Activated CD8-positive, alpha-beta memory T cell treated with anti-CD3 and anti-CD28 coated beads for 48 hours (primary cell): ENCODE data around the gene TRPM5.

Experiments
- DNase-seq, 3 experiments: peaks; one replicate each; pipeline ENCODE4 v3.0.0-alpha.2; 2020; ENCODE audit warnings: low read depth in 2 of 3, low spot score in 2 of 3

Gene TRPM5

DNA sequence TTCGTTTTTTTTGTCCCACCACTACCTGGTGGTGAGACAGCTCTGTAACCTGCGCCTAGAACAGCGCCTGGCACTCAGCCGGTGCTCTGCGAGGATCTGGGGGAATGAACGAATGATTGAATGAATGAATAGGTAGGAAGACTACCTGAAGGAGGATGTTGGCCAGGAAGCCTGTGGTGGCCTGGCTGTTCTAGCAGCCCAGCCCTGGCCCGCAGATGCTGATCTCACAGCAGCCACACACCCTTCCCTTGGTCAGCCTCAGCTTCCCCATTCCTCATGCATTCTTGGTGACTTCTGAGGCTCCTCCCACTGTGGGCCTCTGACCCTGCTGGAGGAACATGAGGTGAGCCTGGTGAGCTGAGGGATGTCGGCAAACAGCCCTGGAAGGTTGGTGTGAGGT lies 3.7 kb downstream of the TRPM5 start:
- DNase-seq = no peak

DNA sequence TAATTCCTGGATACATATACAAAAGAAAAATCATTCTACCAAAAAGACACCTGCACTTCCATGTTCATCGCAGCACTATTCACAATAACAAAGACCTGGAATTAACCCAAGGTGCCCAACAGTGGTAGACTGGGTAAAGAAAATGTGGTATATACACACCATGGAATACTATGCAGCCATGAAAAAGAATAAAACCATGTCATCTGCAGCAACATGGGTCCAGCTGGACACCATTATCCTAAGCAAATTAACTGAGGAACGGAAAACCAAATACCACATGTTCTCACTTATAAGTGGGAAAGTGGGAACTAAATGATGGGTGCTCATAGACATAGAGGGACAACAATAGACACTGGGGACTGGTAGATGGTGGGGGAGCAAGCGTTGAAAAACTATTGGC lies 4.5 kb downstream of the TRPM5 start:
- no peak for DNase-seq

DNA sequence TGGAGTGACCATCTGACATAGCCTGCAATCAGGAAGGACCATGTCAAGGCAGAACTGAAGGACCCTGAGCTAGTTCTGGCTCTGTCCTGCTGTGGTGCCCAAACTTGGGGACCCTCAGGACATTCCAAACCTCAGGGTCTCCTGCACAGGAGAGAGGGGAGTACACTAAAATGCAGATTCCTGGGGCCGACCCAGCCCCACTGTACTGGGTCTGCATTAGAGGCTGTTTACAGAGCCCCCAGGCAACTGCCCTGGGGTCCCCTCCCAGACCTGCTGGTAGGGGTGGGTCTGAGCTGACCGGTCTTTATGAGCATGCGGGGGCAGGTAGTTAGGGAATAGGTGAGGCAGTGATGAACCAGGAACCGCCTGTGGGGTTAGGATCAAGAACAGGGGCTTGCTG lies 6.8 kb downstream of the TRPM5 start:
- DNase-seq = no peak

DNA sequence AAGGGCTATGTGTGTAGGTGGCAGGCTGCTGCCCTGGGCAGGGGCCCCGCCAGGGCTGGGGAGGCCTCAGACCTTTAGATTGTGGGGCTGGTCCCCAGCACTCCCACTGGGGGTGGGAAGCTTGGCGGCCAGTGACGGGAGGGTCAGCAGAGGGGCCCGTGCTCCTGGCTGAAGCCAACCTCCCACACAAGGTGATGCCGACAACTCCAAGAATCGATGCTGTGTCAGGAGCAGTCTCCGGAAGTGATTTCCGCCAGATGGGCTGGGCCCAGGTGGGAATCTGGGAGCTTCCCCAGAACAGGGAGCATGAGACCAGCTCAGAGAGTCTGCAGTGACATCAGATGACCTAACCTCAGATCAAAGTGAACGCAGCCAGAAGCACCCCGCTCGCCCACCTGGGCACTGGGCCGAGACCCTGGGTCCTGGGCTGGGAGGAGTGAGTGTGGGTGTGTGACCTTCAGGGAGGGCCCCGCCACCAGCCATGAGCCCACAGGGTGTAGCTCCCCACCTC lies 7.7 kb downstream of the TRPM5 start:
- DNase-seq = no peak

DNA sequence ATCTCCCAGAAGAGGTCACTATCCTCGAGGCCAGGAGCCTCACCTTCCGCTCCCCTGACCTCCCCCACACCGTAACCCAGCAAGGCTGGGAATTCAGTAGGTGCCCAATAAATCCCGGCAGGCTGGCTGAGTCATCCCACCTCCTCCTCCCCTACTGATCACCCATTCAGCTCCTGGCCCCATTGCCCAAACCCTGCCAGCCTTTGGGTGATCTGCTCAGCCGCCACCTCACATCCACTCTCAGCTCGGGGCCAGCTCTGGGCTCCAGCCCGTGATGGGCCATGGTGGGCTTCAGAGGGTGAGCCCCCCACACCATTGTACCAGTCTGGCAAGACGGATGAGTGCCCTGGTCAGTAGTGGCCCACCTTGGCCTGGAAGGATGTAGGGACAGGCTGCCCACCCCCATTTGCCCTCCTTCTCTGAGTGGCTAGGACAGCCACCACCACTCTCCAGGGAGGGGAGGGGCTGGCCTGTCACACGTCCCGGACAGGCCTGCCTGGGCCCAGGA lies 8.2 kb downstream of the TRPM5 start:
- no peak for DNase-seq

DNA sequence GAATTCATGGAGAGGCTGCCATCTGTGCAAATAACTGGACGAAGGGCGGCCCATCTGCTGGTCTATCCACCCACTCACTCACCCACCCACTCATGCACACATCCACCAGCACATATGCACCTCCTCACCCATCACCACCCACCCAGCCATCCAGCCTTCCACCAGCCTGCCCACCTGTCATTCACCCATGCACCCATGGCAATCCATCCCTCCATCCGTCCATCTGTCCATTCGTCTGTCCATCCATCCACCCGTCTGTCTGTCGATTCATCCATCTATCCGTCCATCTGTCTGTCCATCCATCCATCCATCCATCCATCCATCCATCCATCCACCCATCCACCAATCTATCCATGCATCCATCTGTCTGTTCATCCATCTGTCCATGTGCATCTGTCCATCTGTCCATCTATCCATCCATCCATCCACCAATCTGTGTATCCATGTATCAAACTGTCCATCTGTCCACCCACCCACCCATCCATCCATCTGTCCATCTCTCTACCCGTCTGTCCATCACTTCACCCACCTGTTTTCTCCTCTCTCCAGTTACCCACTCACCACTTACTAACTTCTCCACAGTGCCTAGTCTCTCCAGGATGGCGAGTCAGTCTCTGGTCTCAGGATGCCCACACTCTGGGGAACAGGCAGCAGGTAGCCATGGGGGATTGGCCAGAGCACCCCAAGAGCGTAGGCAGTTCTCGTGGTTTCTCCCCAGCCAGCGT lies 8.9 kb downstream of the TRPM5 start:
- no peak for DNase-seq

DNA sequence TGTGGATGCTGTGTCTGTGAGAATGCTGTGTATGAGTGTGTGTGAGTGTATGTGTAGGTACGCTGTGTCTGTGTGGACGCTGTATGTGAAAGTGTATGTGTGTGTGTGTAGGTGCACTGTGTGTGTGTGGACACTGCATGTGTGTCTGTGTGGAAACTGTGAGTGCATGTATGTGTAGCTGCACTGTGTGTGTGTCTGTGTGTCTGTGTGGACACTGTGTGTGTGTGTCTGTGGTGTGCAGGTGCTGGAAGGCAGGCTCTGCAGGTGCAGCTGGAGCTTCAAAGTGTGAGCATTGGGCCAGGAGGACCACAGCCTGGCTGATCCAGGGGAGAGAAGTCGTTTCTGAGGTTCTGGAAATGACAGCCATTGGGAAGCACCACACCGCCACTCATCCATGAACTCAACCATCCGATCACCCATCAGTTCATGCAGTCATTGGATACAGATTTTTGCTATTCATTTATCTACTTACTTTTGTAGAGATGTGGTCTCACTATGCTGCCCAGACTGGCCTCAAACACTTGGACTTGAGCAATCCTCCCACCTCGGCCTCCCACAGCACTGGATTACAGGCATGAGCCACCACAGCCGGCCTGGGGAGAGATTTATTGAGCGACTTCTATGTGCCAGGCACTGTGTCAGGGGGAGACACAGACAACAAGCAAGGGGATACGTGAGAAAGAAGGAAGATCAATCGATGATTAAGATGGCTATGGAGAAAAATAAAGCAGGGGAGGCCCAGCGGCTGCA lies 9.6 kb downstream of the TRPM5 start:
- no peak for DNase-seq

DNA sequence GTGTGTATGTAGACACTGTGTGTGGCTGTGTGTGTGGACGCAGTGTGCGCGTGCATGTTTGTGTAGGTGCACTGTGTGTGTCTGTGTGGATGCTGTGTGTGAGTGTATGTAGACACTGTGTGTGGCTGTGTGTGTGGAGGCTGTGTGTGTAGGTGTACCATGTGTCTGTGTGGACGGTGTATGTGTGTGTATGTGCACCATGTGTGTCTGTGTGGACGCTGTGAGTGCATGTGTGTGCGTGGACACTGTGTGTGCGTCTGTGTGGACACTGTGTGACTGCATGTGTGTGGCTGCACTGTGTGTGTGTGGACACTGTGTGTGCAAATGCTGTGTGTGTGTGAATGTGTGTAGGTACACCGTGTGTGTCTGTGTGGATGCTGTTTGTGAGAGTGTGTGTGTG lies 10.3 kb downstream of the TRPM5 start:
- DNase-seq = no peak

DNA sequence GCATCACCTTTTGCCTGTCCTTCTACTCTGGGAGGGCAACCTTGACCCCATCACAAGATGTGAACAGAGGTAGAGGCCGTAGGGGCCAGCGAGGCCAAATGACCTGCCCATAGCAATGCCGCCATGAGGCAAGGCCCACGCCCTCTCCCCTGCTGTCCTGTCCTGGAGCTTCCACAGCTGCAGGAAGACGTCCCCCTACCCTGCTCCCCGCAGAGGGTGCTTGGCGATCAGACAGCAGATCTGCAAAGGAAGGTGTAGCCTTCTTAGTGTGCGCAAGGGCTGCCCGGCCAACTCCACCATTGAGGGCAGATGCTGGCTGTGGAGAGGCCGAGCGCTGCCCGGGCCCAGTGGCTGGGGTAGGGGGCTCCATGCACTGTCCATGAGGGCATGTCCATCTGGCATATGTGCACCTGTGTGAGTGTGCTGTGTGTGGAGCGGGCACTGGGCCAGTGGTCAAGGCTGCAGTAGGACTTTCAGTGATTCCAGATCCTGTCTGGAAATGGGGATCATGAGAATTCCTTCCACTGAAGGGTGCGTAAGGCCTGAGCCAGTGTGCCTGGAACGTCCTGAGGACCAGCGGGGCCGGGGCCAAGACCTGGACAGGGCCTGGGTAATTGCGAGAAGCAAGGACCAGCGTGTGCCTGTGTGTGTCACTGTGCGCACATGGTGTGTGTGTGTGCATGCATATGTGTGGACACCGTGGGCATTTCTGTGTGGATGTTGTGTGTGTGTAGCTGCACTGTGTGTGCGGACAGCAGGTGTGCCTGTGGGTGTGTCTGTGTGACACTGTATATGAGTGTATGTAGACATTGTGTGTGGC lies 11.0 kb downstream of the TRPM5 start:
- DNase-seq = no peak

DNA sequence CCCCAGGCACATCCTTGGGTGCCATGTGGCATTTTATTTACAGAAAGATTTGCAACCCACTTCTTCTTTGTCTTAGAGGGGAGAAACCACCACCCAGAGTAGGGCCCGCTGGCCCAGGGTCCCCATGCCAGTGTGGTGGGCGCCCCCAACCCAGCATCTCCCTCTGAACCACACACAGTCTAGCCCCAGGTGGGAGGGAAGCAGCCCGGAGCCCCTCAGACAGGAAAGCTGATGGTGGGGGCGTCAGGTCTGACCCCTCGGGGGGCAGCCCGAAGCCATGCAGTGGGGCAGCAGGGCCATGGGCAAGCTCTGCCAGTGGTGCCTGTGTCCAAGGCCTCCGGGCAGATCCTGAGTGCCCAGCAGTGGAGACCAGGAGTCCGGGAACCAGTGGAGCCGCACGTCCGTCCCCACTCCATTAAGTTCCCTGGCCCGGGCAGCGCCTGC lies 11.7 kb downstream of the TRPM5 start:
- DNase-seq = no peak

DNA sequence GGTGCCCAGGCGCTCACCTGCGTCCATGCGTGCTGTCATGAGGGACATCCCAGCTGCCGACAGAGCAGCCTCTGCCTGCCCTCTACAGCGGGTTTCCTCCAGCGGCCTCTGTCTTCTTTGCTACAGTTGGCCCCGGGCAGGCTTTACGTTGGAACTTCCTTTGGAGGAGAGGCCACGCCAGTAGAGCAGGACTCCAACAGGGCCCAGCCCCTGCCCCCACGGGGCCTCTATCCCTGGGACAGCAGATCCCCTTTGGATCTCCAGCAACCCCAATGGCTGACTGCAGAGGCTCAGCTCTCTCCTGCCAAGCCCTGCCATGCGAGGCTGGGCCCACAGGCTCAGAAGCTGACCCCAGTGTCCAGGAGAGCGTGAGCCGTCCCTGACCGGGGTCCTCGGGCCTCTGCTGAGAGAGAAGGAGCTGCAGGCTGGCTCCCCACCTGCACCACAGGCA lies 12.1 kb downstream of the TRPM5 start:
- DNase-seq = no peak

DNA sequence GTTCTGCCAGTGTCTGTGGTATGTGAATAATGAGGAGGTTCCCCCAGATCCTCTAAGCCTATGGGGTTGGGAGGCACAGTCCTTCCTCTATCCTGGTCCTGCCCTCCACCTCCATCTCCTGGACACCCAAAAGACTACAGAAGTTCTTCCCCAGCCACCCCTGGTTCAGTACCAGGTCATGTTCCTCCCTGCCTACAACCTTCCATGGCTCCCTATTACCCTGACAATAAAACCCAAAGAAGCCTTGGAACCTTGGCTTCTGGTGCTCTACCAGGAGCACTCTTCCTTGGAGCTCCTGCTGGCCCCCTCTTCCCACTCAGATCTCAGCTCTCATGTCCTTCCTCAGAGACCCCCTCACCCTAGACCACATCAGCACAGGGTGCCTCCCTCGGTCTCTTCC lies 12.9 kb downstream of the TRPM5 start:
- DNase-seq = no peak

DNA sequence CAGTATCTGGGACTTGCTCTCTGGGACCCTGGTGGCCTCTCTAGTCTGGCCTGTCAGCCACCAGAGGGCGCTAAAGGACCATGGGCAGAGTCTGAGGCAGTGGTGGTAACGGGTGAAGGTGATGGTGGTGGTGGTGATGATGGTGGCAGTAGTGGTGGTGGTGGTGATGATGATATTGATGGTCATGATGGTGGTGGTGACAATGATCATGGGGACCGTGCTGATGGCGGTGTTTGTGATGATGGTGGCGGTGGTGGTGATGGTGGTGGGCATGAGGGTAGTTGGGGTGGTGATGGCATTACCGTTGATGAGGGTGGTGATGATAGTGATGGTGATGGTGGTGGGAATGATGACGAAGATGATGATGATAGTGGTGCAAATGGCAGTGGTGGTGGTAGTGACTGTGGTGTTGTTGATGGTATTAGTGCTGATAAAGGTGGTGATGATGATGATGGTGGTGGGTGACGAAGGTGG lies 16.0 kb downstream of the TRPM5 start:
- DNase-seq = peak; percentile 49 to 92 (median 91)

DNA sequence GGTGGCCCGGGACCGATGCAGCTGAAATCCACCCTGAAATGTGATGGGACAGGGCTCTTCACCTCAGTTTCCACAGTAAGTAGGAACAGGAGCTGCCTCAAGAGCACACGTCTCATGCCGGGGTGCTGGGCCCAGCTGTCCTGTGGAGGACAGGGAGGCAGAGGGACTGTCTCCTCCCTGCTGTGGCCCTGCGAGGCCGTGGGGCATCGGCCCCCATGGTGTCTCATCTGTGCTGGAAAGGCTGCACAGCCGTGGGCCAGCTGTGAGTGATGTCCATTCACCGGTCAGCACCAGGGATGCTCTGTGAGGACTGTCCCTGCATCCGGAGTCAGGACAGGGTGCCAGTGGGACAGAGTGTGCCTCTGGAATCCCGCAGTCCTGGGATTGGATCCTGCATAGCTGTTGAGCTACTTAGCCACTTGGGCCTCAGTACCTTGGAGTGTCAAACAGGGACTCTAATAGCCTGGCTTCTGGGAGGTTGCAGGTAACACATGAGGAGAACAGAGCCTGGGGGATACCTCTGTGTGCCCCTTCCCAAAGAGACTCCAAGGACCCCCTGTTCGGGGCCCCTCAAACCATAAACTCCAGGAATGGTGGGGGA lies 16.5 kb downstream of the TRPM5 start:
- DNase-seq = no peak

DNA sequence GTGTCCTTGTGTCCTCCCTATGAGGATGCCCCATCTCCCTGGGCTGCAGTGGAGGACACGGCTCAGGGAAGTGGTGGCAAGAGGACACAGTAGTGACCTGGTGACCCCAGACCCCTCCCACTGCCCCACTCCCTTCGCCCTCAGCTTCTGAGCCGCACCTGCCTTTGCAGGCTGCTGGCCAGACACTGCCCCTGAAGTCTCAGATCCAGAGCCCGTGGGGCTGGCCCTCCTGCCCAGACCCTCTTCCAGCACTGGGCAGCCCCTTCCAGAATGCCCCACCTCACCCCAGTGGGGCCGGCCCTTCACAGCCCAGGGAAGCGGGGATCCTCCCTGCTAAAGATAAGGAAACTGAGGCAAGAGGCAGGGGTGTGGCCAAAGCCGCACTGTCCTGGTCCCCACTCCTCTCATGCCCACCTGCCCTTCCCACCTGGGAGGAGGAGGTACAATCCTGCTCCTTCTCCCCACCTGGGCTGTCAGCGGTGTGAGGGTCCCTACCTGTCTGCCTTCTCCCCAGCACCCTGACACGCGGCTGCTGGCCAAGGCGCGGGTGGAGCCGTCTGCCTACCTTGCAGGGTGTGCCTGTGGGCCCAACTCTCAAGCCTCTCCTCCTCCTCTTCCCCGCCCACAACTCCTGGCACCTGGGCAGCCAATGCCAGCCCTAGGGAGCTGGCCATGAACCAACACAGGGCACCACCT lies 17.3 kb downstream of the TRPM5 start:
- DNase-seq = no peak

DNA sequence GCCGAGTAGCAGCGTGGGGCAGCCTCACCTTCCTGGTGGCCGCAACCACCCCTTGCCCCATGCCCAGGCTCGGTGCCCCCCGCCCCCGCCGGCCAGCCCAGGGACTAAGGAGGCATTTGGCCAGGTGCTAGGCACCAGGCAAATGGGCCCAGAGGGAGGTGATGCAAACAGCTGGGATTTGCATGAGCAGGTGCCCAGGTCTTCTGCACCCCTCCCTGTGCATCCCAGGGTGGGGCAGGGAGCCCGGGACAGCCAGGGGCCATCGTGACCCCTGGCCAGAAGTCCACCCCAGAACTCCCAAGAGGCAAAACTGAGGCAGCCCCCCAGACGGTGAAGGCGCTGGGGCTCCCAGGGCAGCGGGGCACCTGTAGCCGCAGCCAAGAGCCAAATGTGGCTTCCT lies 18.1 kb downstream of the TRPM5 start:
- no peak for DNase-seq

DNA sequence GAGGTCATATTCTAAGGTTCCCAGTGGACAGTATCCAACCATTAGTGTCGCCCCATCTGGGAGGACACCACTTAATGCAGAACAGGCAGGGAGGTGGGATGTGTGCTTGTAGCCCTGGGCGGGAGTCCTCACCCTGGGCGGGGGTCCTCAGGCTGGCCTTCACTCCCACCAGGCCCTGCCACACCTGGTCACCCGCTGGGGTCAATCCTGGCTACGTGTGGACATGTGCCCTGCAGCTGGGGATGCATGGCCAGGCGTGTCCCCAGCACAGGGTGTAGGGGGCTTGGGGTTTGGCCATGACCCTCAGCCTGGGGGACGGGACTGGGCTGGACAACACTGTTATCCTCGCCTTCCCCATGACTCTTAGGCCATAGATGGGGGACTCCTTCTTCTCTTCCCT lies 18.8 kb downstream of the TRPM5 start:
- no peak for DNase-seq

DNA sequence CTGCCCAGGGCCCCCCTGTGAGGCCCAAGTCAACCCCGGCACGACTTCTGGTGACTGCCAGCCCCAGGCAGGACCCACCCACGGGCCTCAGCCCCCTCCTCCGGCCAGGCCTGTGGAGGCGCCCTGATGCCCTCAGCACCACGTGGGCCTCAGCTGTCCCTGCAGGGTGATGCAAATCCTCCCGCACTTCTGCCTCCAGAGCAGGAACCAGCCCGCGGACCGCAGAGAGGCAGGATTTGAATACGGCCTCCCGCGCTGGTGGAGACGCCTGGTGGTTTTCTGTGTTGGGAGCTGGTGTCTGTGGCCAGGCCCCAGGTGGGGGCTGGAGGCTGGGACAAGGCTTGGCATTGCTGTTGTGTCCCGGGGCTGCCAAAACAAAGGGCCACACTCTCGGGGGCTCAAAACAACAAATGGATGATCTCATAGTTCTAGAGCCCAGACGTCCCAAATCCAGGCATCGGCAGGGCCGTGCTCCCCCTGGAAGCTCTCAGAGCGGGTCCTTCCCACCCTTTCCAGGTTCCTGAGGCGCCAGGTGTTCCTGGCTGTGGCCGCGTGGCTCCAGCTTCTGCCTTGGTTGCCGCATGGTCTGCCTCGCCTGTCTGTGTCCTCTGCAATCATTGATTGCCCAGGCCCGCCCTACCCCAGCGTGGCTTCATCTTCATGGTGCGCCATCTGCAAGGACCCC lies 19.4 kb downstream of the TRPM5 start:
- DNase-seq = no peak

DNA sequence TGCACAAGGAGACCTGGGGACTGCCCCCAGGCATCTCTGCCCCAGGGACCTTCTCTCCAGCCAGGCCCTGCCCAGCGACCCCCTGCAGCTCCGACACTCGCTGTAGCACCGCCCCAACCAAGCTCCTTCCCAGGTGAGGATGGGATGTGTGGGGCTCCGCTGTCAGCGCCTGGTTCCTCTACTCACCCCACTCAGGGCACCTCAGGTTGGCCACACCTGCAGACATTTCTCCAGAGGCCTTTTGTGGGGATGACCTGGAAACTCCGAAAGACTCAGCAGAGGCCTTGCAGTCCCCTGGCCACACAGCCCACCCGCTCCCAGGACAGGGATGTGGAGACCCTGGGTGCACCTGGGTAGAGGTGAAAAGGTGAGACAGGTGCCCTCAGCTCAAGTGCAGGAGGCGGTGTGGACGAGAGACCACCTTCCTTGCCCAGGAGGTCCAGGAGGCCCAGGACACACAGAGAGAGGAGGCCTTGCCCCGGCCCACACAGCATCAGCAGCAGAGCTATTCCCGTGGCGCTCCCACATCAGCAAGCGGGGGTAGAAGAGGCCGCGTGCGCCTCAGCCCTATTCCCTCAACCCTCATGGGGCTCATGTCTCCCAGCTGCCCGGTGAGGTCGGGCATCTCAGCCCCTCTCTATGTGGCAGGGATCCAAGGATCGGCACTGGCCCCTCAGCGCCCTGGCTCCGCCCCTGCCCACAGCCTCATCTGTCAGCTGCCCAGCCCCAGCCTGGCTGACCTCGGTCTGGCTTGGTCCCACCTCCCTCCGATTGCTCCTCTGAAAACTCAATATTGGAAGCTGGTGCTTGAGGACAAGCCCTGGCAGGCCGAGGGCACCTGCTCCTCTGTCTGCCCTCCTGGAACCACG lies 20.9 kb downstream of the TRPM5 start:
- no peak for DNase-seq
